Esophagus (tissue), 2 donors: Measurements from ENCODE around the gene SRRM1. TPM values are rescaled to one million over a fixed set of nuclear protein-coding genes. Genes with fewer than 3 reads are reported as not detected.

Source experiments
- H3K27ac ChIP-seq, 2 donors: one replicate each; pipeline ENCODE4 v1.5.1; 2013; ENCODE audit warnings: low read depth in 2 of 2, mild to moderate bottlenecking in 2 of 2, inconsistent platforms in 1 of 2, low read length in 1 of 2, moderate library complexity in 1 of 2
- H3K27me3 ChIP-seq, 2 donors: one replicate each; pipeline ENCODE4 v1.6.1; 2013; ENCODE audit warnings: low read length in 2 of 2, control low read depth in 1 of 2, mild to moderate bottlenecking in 1 of 2; ENCODE audit not compliant: insufficient read depth in 2 of 2, control insufficient read depth in 1 of 2
- H3K36me3 ChIP-seq, 2 donors: one replicate each; pipeline ENCODE4 v1.6.1; 2013; ENCODE audit warnings: low read length in 1 of 2; ENCODE audit not compliant: control insufficient read depth in 2 of 2, insufficient read depth in 2 of 2
- H3K4me1 ChIP-seq, 2 donors: one replicate each; pipeline ENCODE4 v1.6.1; 2013; ENCODE audit warnings: low read length in 1 of 2; ENCODE audit not compliant: control insufficient read depth in 2 of 2, insufficient read depth in 2 of 2
- H3K4me3 ChIP-seq, 2 donors: one replicate each; pipeline ENCODE4 v1.5.1; 2013; ENCODE audit warnings: low read length in 2 of 2, mild to moderate bottlenecking in 2 of 2, low read depth in 1 of 2, moderate library complexity in 1 of 2
- H3K9me3 ChIP-seq, 2 donors: one replicate each; pipeline ENCODE4 v1.6.1; 2013; ENCODE audit warnings: mild to moderate bottlenecking in 2 of 2, low read depth in 1 of 2, low read length in 1 of 2, moderate library complexity in 1 of 2; ENCODE audit not compliant: control insufficient read depth in 2 of 2, insufficient read depth in 1 of 2
- WGBS, 2 donors: extraction: QIAGEN DNeasy Blood & Tissue Kit; methylation state at CpG; one replicate each; pipeline ENCODE4 v1.1.7; 2013; 5-methylcytosine and 5-hydroxymethylcytosine counted together
- polyA plus RNA-seq, 2 donors: library from polyadenylated mRNA; stranded (reverse); fragments of 200-250 nt; gene quantifications; one replicate each; pipeline ENCODE4 v1.2.3, GENCODE V29; 2013
- donor health status: healthy with polysubstance abuse.
- donor health status: Bipolar disorder and iron deficiency.

SRRM1 gene
- polyA plus RNA-seq, 2 donors, result 28.8 to 37.6 TPM

DNA sequence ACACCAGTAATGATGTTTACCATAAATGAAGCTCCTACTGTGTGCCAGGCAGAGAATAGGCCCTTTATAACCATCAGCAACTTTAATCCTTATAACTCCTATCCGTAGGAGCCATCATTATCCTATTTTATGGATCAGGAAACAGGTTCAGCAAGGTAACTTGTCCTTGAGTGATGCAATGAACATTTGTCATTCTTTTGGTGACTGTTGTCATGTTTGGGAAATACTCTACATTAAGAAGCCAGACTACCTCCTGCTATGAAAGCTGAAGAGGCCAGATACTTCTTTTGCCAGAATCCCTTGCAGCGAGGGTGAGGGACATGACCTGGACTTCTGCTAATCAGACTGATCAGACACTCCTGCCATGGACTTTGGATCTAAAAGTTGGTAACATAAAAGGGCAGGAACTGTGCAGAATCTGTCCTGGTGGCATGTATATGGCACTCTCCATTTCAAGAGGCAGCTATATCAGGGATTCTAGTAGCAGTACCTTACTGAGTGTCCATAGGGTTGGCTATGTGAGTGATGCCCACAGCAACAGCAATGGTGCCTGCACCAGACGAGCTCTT lies 33.1 kb upstream of the SRRM1 start:
- H3K27me3 ChIP-seq, result no peaks in the 10 kb centered on the region
- H3K4me3 ChIP-seq, result no peak overlapping the region

DNA sequence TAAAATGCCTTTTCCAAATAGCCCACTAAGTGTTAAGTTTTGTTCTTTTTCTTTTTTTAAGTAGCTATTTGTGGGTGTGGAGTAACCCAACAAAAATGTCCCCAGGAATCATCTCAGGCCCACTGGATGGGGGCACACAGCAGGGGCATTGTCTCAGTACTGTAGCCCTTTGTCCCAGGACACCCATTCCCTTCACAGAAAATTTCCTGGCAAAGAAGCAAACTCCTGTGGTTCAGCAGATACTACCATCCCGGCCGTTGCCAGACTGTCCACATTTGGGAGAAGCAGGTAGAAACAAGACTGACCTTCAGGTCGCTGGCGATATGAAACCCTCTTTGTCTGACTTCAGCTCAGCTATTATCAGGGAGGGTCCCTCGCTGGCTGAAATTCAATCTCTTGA lies 23.7 kb upstream of the SRRM1 start:
- Histone ChIP-seq H3K4me1 (no peaks in the 10 kb centered on the region), H3K36me3 (no peaks in the 10 kb centered on the region), H3K4me3 (no peak overlapping the region), H3K9me3 (no peaks in the 10 kb centered on the region), H3K27ac (no peak overlapping the region), H3K27me3 (no peaks in the 10 kb centered on the region)
- WGBS, 2 donors, result 65 to 72% methylated on average over 5 of the region's 5 CpGs

More for the DNA sequence above, 33.1 kb upstream of the SRRM1 start:
- Histone ChIP-seq H3K27ac (no peak overlapping the region), H3K4me1 (no peaks in the 10 kb centered on the region), H3K9me3 (no peaks in the 10 kb centered on the region), H3K36me3 (no peaks in the 10 kb centered on the region)
- WGBS, 2 donors, result 49 to 61% methylated on average over 3 of the region's 3 CpGs

DNA sequence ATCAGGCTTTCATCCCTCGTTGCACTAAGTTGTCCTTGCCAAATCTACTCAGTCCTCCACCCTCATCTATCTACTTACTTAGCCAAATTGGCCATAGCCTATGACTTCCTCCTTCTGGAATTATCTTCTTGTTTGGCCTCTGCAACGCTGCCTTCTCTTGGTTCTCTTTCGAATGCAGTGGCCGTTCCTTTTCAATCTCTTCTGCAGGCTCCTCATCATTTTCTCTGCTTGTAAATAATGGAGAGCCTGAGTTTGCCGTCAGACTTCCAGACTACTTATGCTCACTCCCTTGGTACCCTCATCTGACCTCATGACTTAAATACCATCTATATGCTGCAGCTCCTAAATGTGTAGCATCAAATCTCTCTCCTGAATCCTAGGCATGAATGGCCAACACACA lies 22.4 kb upstream of the SRRM1 start:
- Histone ChIP-seq H3K27me3 (no peaks in the 10 kb centered on the region), H3K4me1 (no peaks in the 10 kb centered on the region), H3K4me3 (no peak overlapping the region), H3K27ac (no peak overlapping the region), H3K9me3 (no peaks in the 10 kb centered on the region), H3K36me3 (no peaks in the 10 kb centered on the region)
- 71 to 73% methylated on average over 5 of the region's 5 CpGs for WGBS, 2 donors

DNA sequence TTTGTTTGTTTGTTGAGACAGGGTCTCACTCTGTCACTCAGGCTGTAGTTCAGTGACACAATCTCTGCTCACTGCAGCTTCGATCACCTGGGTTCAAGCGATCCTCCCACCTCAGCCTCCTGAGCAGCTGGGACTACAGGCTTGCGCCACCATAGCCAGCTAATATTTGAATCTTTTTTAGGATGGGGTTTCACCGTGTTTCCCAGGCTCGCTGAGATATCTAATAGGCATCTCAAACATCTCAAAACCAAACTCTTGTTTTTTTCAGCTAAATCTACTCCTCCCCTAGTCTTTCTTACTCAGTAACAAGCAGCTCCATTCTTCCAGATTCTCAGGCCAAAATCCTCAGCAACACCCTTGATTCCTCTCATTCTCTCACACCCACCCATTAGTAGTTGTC lies 22.0 kb upstream of the SRRM1 start:
- no peaks in the 10 kb centered on the region for H3K9me3 ChIP-seq
- no peaks in the 10 kb centered on the region for H3K4me1 ChIP-seq
- no peaks in the 10 kb centered on the region for H3K36me3 ChIP-seq
- no peaks in the 10 kb centered on the region for H3K27me3 ChIP-seq
- H3K27ac ChIP-seq, result no peak overlapping the region
- H3K4me3 ChIP-seq, result no peak overlapping the region
- 78 to 84% methylated on average over 5 of the region's 5 CpGs for WGBS, 2 donors

DNA sequence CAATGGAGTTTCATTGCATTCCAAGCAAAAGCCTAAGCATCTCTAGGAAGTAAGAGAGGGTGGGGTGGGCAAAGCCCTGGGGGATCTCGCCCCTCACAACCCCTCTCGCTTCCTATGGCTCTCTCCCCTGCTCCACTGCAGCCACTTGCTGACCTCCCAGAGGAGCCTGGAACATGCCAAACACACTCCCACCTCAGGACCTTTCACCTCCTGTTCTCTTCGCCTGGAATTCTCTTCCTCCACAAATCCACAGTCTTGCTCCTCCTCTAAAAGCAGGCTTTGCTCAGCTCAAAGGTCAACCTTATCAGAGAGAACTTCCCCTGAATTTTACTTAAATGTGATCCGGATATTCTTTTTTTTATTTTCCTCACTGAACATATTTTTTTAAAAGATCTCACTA lies 20.9 kb upstream of the SRRM1 start:
- Histone ChIP-seq H3K4me1 (no peaks in the 10 kb centered on the region), H3K27ac (no peak overlapping the region), H3K4me3 (no peak overlapping the region), H3K27me3 (no peaks in the 10 kb centered on the region), H3K9me3 (no peaks in the 10 kb centered on the region), H3K36me3 (no peaks in the 10 kb centered on the region)
- WGBS, 2 donors, result 56 to 64% methylated on average over 4 of the region's 4 CpGs

DNA sequence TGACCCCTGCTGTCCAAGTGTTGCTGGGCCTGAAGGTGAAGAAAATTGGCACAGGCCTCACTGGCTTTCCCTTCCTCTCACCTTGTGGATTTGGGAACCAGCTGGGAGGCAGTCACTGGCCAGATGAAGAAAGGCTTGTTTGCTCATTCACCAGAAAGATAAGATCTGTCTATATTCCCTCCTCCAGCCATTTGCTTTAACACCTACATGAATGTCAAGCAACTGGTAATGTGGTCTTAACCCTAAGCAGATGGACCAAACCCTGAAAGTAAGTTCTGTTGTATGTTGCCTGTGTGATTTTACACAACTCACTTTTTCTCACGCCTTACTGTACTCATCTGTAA lies 10.3 kb upstream of the SRRM1 start:
- H3K27ac ChIP-seq, result no peak overlapping the region
- H3K36me3 ChIP-seq, result no peaks in the 10 kb centered on the region
- H3K27me3 ChIP-seq, result no peaks in the 10 kb centered on the region
- H3K4me3 ChIP-seq, result no peak overlapping the region
- H3K9me3 ChIP-seq, result no peaks in the 10 kb centered on the region
- 93 to 94% methylated on average over 1 of the region's 1 CpG for WGBS, 2 donors
- no peaks in the 10 kb centered on the region for H3K4me1 ChIP-seq

DNA sequence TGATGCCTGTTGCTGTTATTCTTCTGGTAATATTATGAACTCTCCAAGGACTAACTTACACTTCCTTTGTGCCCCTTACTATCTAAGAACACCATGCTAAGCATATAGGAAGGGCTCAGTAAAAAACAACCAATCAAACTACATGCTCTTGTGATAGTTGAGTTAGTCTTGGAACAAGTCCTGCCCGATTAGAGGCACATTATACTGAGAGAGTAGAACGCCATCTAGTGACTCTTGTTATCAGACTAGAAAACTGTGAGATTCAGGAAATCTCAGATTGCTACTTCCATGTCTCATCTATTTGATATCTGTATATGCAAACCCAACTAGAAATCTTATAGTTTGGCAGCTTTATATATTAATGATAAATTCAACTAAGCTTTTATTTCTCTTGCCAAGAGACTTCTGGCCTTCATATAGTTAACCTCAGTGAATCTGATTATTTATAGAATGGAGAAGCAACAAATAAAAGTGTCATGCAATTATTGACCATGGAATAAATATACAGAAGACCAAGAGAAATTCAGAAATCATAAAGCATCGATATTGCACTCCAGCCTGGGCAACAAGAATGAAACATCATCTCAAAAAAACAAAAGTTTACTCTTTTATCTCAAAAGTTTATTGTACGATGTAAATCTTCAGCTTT lies 7.8 kb upstream of the SRRM1 start:
- H3K4me3 ChIP-seq, result no peak overlapping the region
- H3K27ac ChIP-seq, result no peak overlapping the region
- no peaks in the 10 kb centered on the region for H3K9me3 ChIP-seq
- no peaks in the 10 kb centered on the region for H3K27me3 ChIP-seq
- H3K4me1 ChIP-seq, result no peaks in the 10 kb centered on the region
- no peaks in the 10 kb centered on the region for H3K36me3 ChIP-seq
- WGBS, 2 donors, result 18 to 20% methylated on average over 4 of the region's 4 CpGs

DNA sequence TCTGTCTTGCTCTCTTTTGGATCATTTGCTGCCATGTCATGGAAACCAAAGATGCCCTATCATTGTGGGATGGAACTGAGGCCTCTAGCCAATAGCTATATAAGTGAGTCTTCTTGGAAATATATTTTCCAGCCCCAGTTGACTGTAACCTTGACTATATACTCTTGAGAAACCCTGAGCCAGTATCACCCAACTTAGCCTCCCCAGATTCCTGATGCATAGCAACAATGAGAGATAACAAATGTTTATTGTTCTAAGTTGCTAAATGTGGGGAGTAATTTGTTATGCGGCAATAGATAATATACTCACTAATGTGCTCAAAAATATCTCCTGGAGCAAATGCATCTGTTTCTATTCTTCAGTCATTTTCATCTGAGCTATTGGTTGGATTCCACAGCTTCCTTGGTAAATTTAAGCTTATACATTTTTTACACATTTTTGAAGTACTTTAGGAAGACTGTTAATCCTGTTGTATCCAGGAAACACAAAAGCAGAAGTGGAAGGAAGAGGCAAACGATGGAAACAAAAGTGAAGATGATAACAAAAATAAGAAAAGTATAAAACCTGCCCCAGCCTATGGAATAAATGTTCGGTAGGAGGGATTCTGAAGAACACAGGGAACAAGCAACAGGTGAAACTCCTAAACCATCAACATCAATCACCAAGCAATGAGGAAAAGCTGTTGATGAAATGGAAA lies 6.3 kb upstream of the SRRM1 start:
- 65 to 75% methylated on average over 3 of the region's 3 CpGs for WGBS, 2 donors
- Histone ChIP-seq H3K36me3 (no peaks in the 10 kb centered on the region), H3K9me3 (no peaks in the 10 kb centered on the region)

DNA sequence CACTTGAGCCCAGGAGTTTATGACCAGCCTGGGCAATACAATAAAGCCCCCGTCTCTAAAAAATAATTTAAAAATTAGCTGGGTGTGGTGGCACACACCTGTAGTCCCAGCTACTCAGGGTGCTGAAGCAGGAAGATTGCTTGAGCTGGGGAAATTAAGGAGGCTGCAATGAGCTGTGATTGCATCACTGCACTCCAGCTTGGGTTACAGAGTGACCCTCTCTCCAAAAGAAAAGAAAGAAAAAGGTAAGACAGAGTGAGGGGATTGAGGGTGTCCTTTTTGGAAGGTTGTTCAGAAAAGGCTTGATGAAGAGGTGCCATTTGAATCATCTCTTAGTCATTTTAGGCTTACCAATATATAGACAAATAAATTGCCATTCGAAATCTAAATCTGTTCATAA lies 4.0 kb upstream of the SRRM1 start:
- Histone ChIP-seq H3K27me3 (no peaks in the 10 kb centered on the region), H3K4me3 (no peak overlapping the region), H3K9me3 (no peaks in the 10 kb centered on the region), H3K36me3 (no peaks in the 10 kb centered on the region), H3K4me1 (peaks cover 5% of the 10 kb centered on the region in 2 donors), H3K27ac (no peak overlapping the region)
- 90 to 91% methylated on average over 2 of the region's 2 CpGs for WGBS, 2 donors

More for the DNA sequence above, 6.3 kb upstream of the SRRM1 start:
- Histone ChIP-seq H3K27me3 (no peaks in the 10 kb centered on the region), H3K4me3 (no peak overlapping the region), H3K4me1 (peaks cover 4 to 5% of the 10 kb centered on the region in 2 donors), H3K27ac (no peak overlapping the region)

DNA sequence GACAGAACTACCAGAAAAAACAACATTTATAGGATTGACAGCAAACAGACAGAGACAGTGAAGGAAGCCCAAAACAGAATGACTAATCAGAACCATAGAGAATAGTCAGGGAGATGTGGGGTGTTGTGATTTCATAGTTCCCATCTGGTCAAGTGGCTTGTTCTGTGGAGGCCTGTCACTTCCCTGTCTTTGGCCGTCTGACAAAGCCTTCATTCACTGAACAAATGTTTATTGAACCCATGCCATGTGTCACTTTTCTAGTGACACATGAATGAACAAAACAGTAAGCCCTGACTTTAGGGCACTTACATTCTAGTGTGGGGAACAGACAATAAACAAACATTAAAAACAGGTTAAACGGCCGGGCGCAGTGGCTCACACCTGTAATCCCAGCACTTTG lies 3.2 kb upstream of the SRRM1 start:
- H3K4me3 ChIP-seq, result no peak overlapping the region
- H3K27me3 ChIP-seq, result no peaks in the 10 kb centered on the region
- 48 to 55% methylated on average over 4 of the region's 4 CpGs for WGBS, 2 donors
- peaks cover 5% of the 10 kb centered on the region in 2 donors for H3K4me1 ChIP-seq
- H3K27ac ChIP-seq, result no peak overlapping the region
- H3K9me3 ChIP-seq, result no peaks in the 10 kb centered on the region
- no peaks in the 10 kb centered on the region for H3K36me3 ChIP-seq
